ENCODE data around the gene KRT34. TPM values are rescaled to one million over a fixed set of nuclear protein-coding genes. Genes with fewer than 3 reads are reported as not detected.
A peak's percentile ranks its signal among the peaks of the same experiment; 100 is the strongest.

Gene KRT34
- total and polyA plus RNA-seq, 2 donors from 2014 or later = not detected

DNA sequence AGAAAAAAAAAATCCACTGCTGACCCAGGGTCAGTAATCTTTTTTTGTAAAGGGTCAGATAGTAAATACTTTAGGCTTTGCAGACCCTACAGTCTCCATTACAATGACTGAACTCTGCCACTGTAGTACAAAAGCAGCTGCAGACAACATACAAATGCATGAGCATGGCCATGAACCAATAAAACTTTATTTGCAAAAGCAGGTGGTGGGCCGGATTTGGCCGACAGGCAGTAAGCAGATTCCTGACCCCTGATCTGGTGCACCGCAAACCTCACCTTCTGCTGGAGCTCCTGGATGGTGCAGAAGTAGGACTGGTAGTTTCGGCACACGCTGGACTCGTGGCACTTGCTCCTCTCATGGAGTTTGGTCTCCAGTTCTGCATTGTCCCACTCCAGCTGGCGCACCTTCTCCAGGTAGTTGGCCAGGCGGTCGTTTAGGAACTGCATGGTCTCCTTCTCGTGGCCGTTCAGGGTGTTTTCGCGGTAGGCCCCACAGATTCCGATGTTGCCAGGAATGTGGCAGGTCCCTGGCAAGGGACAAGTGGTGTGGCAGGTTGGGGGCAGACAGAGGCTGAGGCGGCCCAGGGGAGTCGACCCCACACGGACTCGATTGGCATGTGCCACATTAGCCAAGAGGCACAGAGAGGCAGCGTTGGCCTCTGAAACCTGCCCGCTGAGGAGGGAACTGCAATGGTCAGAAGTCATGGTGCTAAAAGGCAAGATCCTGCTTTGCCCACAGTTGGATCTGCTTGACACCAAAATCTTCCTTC, 29.1 kb upstream of the KRT34 start:
- DNase-seq = no peak
- no peak for FAIRE-seq
- no peak overlapping the region for H3K9ac ChIP-seq (ENCODE audit: low read length in 3 of 3)
- TF ChIP-seq, protein P1, sequence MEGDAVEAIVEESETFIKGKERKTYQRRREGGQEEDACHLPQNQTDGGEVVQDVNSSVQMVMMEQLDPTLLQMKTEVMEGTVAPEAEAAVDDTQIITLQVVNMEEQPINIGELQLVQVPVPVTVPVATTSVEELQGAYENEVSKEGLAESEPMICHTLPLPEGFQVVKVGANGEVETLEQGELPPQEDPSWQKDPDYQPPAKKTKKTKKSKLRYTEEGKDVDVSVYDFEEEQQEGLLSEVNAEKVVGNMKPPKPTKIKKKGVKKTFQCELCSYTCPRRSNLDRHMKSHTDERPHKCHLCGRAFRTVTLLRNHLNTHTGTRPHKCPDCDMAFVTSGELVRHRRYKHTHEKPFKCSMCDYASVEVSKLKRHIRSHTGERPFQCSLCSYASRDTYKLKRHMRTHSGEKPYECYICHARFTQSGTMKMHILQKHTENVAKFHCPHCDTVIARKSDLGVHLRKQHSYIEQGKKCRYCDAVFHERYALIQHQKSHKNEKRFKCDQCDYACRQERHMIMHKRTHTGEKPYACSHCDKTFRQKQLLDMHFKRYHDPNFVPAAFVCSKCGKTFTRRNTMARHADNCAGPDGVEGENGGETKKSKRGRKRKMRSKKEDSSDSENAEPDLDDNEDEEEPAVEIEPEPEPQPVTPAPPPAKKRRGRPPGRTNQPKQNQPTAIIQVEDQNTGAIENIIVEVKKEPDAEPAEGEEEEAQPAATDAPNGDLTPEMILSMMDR (IDR thresholded peaks at IDR 0.05; ENCODE audit: borderline replicate concordance, extremely low read depth, insufficient read depth) = no peak
- no peak overlapping the region for H3K27ac ChIP-seq (ENCODE audit: low read depth in 2 of 2, low read length in 2 of 2)
- H3K4me3 ChIP-seq (ENCODE audit: low read length in 3 of 3) = no peak overlapping the region
- H3K4me1 ChIP-seq (ENCODE audit: control insufficient read depth in 2 of 3, insufficient read depth in 2 of 3, low read depth in 1 of 3, low read length in 3 of 3) = peaks cover under 1 to 12% (median 5%) of the 10 kb centered on the region in 3 donors
- intact Hi-C loops (cut with DNase I) = no loop called here
- no peaks in the 10 kb centered on the region for H3K9me3 ChIP-seq (ENCODE audit: control insufficient read depth in 2 of 3, insufficient read depth in 1 of 3, low read length in 3 of 3)
- no peaks in the 10 kb centered on the region for H3K36me3 ChIP-seq (ENCODE audit: control insufficient read depth in 2 of 3, insufficient read depth in 3 of 3, low read length in 3 of 3)
- H3K27me3 ChIP-seq (ENCODE audit: control insufficient read depth, insufficient read depth, low read length) = no peaks in the 10 kb centered on the region

DNA sequence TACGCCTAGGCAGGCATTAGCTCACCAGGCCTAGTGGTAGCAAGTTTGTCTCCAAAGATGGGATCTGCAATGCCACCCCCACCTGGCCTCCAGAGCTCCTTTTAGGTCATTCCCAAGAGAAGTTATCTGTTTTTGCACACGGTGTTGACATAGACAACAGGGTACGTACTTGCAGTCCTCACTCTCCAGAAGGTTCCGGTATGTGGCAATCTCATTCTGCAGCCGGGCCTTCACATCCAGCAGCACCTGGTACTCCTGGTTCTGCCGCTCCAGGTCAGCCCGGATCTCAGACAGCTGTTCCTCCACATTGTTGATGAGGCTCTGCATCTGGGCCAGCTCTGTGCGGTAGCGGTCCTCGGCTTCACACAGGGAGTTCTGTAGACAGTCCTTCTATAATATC, 25.1 kb upstream of the KRT34 start:
- Histone ChIP-seq H3K4me1 (ENCODE audit: control insufficient read depth in 2 of 3, insufficient read depth in 2 of 3, low read depth in 1 of 3, low read length in 3 of 3) (peaks cover 0 to 3% (median 0%) of the 10 kb centered on the region in 3 donors), H3K9me3 (ENCODE audit: control insufficient read depth in 2 of 3, insufficient read depth in 1 of 3, low read length in 3 of 3) (no peaks in the 10 kb centered on the region), H3K9ac (ENCODE audit: low read length in 3 of 3) (no peak overlapping the region), H3K27me3 (ENCODE audit: control insufficient read depth, insufficient read depth, low read length) (no peaks in the 10 kb centered on the region), H3K27ac (ENCODE audit: low read depth in 2 of 2, low read length in 2 of 2) (no peak overlapping the region), H3K36me3 (ENCODE audit: control insufficient read depth in 2 of 3, insufficient read depth in 3 of 3, low read length in 3 of 3) (no peaks in the 10 kb centered on the region), H3K4me3 (ENCODE audit: low read length in 3 of 3) (no peak overlapping the region)
- intact Hi-C loops (cut with DNase I) = no loop called here
- DNase-seq (no peak), FAIRE-seq (no peak)
- TF ChIP-seq, protein P1 (IDR thresholded peaks at IDR 0.05; ENCODE audit: borderline replicate concordance, extremely low read depth, insufficient read depth) = no peak

DNA sequence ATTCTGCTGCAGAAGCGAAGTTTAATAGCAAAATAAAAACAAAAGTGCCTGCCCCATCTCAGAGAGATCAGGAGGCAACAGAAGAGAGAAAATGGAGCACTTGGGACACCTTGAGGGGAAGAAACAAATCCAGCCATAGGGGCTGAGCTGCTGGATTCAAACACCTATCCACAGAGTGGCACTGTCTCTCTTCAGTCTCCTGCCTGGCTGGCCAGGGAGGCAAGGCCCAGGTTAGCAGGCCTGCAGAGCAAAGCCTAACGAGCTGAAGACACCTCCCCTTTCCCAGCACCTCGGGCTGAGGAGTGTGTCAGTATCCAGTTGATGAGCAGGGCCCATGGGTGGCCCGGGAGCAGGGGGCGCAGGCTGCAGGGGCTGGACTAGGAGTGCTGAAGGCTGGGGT, 24.1 kb upstream of the KRT34 start:
- DNase-seq = peak in 2 of 5 donors; percentile 16 to 32
- Histone ChIP-seq H3K27ac (ENCODE audit: low read depth in 2 of 2, low read length in 2 of 2) (no peak overlapping the region), H3K27me3 (ENCODE audit: control insufficient read depth, insufficient read depth, low read length) (no peaks in the 10 kb centered on the region), H3K9ac (ENCODE audit: low read length in 3 of 3) (no peak overlapping the region), H3K4me3 (ENCODE audit: low read length in 3 of 3) (no peak overlapping the region), H3K4me1 (ENCODE audit: control insufficient read depth in 2 of 3, insufficient read depth in 2 of 3, low read depth in 1 of 3, low read length in 3 of 3) (peaks cover 0 to 3% (median 0%) of the 10 kb centered on the region in 3 donors), H3K36me3 (ENCODE audit: control insufficient read depth in 2 of 3, insufficient read depth in 3 of 3, low read length in 3 of 3) (no peaks in the 10 kb centered on the region), H3K9me3 (ENCODE audit: control insufficient read depth in 2 of 3, insufficient read depth in 1 of 3, low read length in 3 of 3) (no peaks in the 10 kb centered on the region)
- intact Hi-C loops (cut with DNase I) = no loop called here
- FAIRE-seq = no peak
- TF ChIP-seq, protein P1 (IDR thresholded peaks at IDR 0.05; ENCODE audit: borderline replicate concordance, extremely low read depth, insufficient read depth) = peak; percentile 42

Measured in kidney (tissue), 14 donors.